ENCODE measurements around the gene DFFA. TPM values are rescaled to one million over a fixed set of nuclear protein-coding genes. Genes with fewer than 3 reads are reported as not detected.

The DFFA gene
- total and polyA plus RNA-seq, 2 experiments from 2014 or later = 24.1 to 30.0 TPM

GRCh38 chr1:10444795-10445397 is 27.4 kb downstream of the DFFA start:
- Histone ChIP-seq H3K9me3 (ENCODE audit: low read depth) (no peaks in the 10 kb centered on the region), H3K4me2 (no peak overlapping the region), H3K4me3 (no peak overlapping the region), H3K79me2 (no peaks in the 10 kb centered on the region), H2AFZ (no peak overlapping the region), H3K27me3 (no peaks in the 10 kb centered on the region), H4K20me1 (ENCODE audit: insufficient read depth, poor library complexity, severe bottlenecking) (no peaks in the 10 kb centered on the region), H3K4me1 (ENCODE audit: insufficient read depth) (no peaks in the 10 kb centered on the region), H3K9me2 (replicated peaks; ENCODE audit: insufficient read depth) (no peaks in the 10 kb centered on the region), H3K36me3 (replicated peaks; ENCODE audit: insufficient read depth, low read depth) (no peaks in the 10 kb centered on the region), H3K27ac (no peak overlapping the region)
- no peak for TF ChIP-seq CTCF (IDR thresholded peaks at IDR 0.05; ENCODE audit: poor library complexity)
- TF ChIP-seq EZH2phosphoT487 (IDR thresholded peaks at IDR 0.05; ENCODE audit: low read depth, severe bottlenecking, unreplicated experiment) = no peak
- no peak for TF ChIP-seq EZH2 (IDR thresholded peaks at IDR 0.05; ENCODE audit: borderline replicate concordance)
- WGBS (ENCODE audit: low lambda C conversion rate, missing lambda C conversion rate) = 97% methylated on average over 7 of the region's 7 CpGs
- no peak for DNase-seq (ENCODE audit: low spot score)

GRCh38 chr1:10444248-10444647 is 28.1 kb downstream of the DFFA start:
- H3K9me3 ChIP-seq (ENCODE audit: low read depth) = no peaks in the 10 kb centered on the region
- WGBS (ENCODE audit: low lambda C conversion rate, missing lambda C conversion rate) = 88% methylated on average over 6 of the region's 6 CpGs
- no peak for DNase-seq (ENCODE audit: low spot score)
- no peak overlapping the region for H2AFZ ChIP-seq
- H4K20me1 ChIP-seq (ENCODE audit: insufficient read depth, poor library complexity, severe bottlenecking) = no peaks in the 10 kb centered on the region
- H3K4me3 ChIP-seq = no peak overlapping the region
- H3K4me1 ChIP-seq (ENCODE audit: insufficient read depth) = no peaks in the 10 kb centered on the region
- H3K36me3 ChIP-seq (replicated peaks; ENCODE audit: insufficient read depth, low read depth) = no peaks in the 10 kb centered on the region
- H3K79me2 ChIP-seq = no peaks in the 10 kb centered on the region
- H3K27me3 ChIP-seq = no peaks in the 10 kb centered on the region
- no peak overlapping the region for H3K27ac ChIP-seq
- no peaks in the 10 kb centered on the region for H3K9me2 ChIP-seq (replicated peaks; ENCODE audit: insufficient read depth)
- H3K4me2 ChIP-seq = no peak overlapping the region
- no peak for TF ChIP-seq EZH2phosphoT487 (IDR thresholded peaks at IDR 0.05; ENCODE audit: low read depth, severe bottlenecking, unreplicated experiment)
- no peak for TF ChIP-seq CTCF (IDR thresholded peaks at IDR 0.05; ENCODE audit: poor library complexity)

- TF ChIP-seq EZH2 (IDR thresholded peaks at IDR 0.05; ENCODE audit: borderline replicate concordance) = no peak
- no peak for TF ChIP-seq CTCF (IDR thresholded peaks at IDR 0.05; ENCODE audit: poor library complexity)
- no peak for TF ChIP-seq EZH2phosphoT487 (IDR thresholded peaks at IDR 0.05; ENCODE audit: low read depth, severe bottlenecking, unreplicated experiment)
- no peaks in the 10 kb centered on the region for H3K79me2 ChIP-seq
- 94% methylated on average over 5 of the region's 5 CpGs for WGBS (ENCODE audit: low lambda C conversion rate, missing lambda C conversion rate)
- no peaks in the 10 kb centered on the region for H3K36me3 ChIP-seq (replicated peaks; ENCODE audit: insufficient read depth, low read depth)
- no peak overlapping the region for H3K27ac ChIP-seq
- no peak overlapping the region for H3K4me3 ChIP-seq
- no peaks in the 10 kb centered on the region for H4K20me1 ChIP-seq (ENCODE audit: insufficient read depth, poor library complexity, severe bottlenecking)
- no peak for DNase-seq (ENCODE audit: low spot score)
- H3K27me3 ChIP-seq = no peaks in the 10 kb centered on the region
- no peak overlapping the region for H3K4me2 ChIP-seq
- no peaks in the 10 kb centered on the region for H3K9me3 ChIP-seq (ENCODE audit: low read depth)
- H3K9me2 ChIP-seq (replicated peaks; ENCODE audit: insufficient read depth) = no peaks in the 10 kb centered on the region
- no peaks in the 10 kb centered on the region for H3K4me1 ChIP-seq (ENCODE audit: insufficient read depth)
- H2AFZ ChIP-seq = no peak overlapping the region
Observed at GRCh38 chr1:10440794-10441193, 31.5 kb downstream of the DFFA start.
